ENCODE data around the gene PEF1.

- TF ChIP-seq, protein P1, sequence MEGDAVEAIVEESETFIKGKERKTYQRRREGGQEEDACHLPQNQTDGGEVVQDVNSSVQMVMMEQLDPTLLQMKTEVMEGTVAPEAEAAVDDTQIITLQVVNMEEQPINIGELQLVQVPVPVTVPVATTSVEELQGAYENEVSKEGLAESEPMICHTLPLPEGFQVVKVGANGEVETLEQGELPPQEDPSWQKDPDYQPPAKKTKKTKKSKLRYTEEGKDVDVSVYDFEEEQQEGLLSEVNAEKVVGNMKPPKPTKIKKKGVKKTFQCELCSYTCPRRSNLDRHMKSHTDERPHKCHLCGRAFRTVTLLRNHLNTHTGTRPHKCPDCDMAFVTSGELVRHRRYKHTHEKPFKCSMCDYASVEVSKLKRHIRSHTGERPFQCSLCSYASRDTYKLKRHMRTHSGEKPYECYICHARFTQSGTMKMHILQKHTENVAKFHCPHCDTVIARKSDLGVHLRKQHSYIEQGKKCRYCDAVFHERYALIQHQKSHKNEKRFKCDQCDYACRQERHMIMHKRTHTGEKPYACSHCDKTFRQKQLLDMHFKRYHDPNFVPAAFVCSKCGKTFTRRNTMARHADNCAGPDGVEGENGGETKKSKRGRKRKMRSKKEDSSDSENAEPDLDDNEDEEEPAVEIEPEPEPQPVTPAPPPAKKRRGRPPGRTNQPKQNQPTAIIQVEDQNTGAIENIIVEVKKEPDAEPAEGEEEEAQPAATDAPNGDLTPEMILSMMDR (IDR thresholded peaks at IDR 0.05), result no peak
- TF ChIP-seq ZFX (IDR thresholded peaks at IDR 0.05; ENCODE audit: borderline replicate concordance), result no peak
Observed at GRCh38 chr1:31651089-31651420, 6.4 kb upstream of the PEF1 start.

Measured in 22Rv1 (cell line).